ENCODE results near the gene TMEM132C. TPM values are rescaled to one million over a fixed set of nuclear protein-coding genes. Genes with fewer than 3 reads are reported as not detected.

TMEM132C gene
- total RNA-seq, 1 donor from 2014 or later: 61.8 TPM

DNA sequence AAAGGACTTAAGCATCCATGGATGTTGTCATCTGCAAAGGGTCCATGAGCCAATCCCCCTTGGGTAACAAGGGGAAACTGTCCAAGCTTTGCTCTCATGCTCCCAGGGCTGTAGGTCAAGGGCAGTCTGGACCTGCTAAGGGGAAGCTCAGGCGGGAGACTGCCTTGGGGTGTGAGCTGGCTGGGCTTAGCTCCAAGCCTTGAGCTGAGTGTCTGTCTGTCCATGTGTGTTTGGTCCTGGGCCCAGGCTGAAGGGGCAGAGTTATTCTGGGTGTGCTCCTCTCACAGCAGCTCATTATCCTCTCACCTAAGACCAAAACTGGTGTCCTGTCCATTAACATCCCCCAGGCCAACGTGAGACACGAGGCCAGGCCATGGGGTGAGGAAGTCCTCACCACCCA is 282.0 kb downstream of the TMEM132C start:
- H3K27me3 Mint-ChIP-seq: peaks cover 38% of the 10 kb centered on the region
- no peak overlapping the region for H3K4me3 Mint-ChIP-seq
- H3K4me1 Mint-ChIP-seq (ENCODE audit: unreplicated experiment): peaks cover 15% of the 10 kb centered on the region
- H3K36me3 Mint-ChIP-seq: peaks cover 5% of the 10 kb centered on the region
- H3K9me3 Mint-ChIP-seq: peaks cover 5% of the 10 kb centered on the region
- no peak for DNase-seq (ENCODE audit: extremely low spot score, unreplicated experiment)
- TF ChIP-seq, protein P1, sequence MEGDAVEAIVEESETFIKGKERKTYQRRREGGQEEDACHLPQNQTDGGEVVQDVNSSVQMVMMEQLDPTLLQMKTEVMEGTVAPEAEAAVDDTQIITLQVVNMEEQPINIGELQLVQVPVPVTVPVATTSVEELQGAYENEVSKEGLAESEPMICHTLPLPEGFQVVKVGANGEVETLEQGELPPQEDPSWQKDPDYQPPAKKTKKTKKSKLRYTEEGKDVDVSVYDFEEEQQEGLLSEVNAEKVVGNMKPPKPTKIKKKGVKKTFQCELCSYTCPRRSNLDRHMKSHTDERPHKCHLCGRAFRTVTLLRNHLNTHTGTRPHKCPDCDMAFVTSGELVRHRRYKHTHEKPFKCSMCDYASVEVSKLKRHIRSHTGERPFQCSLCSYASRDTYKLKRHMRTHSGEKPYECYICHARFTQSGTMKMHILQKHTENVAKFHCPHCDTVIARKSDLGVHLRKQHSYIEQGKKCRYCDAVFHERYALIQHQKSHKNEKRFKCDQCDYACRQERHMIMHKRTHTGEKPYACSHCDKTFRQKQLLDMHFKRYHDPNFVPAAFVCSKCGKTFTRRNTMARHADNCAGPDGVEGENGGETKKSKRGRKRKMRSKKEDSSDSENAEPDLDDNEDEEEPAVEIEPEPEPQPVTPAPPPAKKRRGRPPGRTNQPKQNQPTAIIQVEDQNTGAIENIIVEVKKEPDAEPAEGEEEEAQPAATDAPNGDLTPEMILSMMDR (conservative IDR thresholded peaks at IDR 0.05): no peak
- no peak overlapping the region for H3K27ac Mint-ChIP-seq

DNA sequence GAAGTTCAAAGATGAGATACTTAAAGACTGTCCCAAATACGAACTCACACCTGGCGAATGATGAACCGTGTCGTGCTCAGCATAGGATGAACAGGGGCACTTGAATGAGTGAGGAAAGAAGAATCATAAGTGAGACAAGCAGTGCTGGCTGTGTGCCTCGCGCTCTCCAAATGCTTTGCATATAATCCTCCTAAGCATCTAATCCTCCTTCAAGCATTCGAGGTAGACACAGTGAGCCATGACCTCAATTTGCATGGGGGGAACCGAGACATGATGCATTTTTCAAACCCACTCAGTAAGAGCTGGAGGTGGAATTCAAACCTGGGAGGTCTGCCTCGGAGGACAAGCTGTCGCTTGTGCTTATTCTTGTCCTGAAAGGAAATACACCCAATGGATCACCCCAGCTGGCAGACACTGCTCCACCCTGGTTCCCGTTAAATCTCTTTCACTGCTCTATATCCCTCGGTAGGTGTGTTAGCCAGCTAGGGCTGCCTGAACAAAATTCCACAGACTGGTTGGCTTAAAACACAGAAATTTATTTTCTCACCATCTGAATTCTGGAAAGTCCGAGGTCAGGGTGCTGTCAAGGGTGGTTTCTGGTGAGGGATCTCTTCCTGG is 282.7 kb downstream of the TMEM132C start:
- peaks cover 5% of the 10 kb centered on the region for H3K9me3 Mint-ChIP-seq
- no peak overlapping the region for H3K27ac Mint-ChIP-seq
- H3K27me3 Mint-ChIP-seq: peaks cover 45% of the 10 kb centered on the region
- H3K36me3 Mint-ChIP-seq: peaks cover 5% of the 10 kb centered on the region
- no peak overlapping the region for H3K4me3 Mint-ChIP-seq
- TF ChIP-seq, protein P1 (conservative IDR thresholded peaks at IDR 0.05): no peak
- DNase-seq (ENCODE audit: extremely low spot score, unreplicated experiment): no peak
- peaks cover 15% of the 10 kb centered on the region for H3K4me1 Mint-ChIP-seq (ENCODE audit: unreplicated experiment)

DNA sequence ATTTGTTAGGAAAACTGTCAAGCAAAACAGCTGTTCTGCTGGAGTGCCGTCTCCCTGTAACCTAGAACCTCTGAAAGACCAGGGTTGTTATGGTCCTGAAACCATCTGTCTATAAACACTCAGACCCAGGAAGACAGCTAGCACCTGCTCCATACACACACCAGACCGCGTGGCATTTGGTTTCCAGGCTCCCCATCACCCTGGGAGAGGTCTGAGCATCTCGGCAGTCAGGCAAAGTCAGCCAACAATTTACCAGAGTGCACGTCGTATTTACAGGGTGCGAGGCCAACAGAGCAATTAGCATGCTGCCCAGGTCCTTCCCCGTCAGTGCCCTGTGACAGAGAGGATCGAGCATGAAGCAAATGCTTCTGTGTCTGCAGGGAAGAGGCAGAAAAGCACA is 284.3 kb downstream of the TMEM132C start:
- H3K27me3 Mint-ChIP-seq: peaks cover 45% of the 10 kb centered on the region
- peaks cover 15% of the 10 kb centered on the region for H3K4me1 Mint-ChIP-seq (ENCODE audit: unreplicated experiment)
- no peak overlapping the region for H3K27ac Mint-ChIP-seq
- TF ChIP-seq, protein P1 (conservative IDR thresholded peaks at IDR 0.05): no peak
- H3K9me3 Mint-ChIP-seq: peaks cover 5% of the 10 kb centered on the region
- peak overlapping the region; percentile 38 for H3K4me3 Mint-ChIP-seq
- no peak for DNase-seq (ENCODE audit: extremely low spot score, unreplicated experiment)
- H3K36me3 Mint-ChIP-seq: peaks cover 3% of the 10 kb centered on the region

DNA sequence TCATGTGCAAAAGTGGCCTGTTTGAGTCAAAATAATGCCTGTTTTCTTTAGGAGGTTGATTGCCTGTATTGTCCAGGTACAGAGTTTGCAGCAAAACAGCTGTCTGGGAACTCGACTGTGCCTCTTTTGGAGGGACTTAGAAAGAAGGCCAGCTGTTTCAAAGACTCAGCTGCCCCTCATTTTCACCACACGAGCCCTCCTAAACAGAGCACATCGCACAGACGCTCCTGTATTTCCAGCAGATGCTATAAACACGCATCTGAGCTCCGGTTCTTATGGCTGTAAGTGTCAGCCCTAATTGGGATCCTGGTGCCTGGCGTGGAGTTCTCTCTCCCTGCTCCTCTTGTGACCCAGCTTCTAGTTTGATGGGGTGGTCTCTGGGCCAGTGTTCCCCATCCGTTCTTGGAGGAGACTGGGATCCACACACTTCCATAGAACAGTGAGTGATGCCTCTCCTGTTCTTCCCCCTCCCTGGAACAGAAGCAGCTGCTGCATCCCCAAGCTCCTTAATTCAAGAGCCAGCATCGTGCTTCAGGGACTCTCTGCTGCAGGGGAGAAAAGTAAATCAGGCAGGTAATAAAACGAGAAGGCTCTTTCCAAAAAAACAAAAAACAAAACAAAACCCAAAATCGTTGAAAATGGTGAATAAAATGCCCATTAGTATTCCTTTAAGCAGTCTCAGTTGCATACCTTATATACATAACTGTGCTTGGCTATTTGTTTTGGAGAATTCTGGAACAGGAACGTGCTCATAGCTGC is 287.8 kb downstream of the TMEM132C start:
- Mint-ChIP-seq H3K36me3 (peaks cover 16% of the 10 kb centered on the region), H3K27me3 (peaks cover 38% of the 10 kb centered on the region), H3K4me3 (no peak overlapping the region), H3K9me3 (no peaks in the 10 kb centered on the region), H3K4me1 (ENCODE audit: unreplicated experiment) (peaks cover 12% of the 10 kb centered on the region), H3K27ac (no peak overlapping the region)
- TF ChIP-seq, protein P1 (conservative IDR thresholded peaks at IDR 0.05): no peak
- no peak for DNase-seq (ENCODE audit: extremely low spot score, unreplicated experiment)

GRCh38 chr12:128557231-128557630 is 290.3 kb downstream of the TMEM132C start:
- Mint-ChIP-seq H3K27me3 (peaks cover 27% of the 10 kb centered on the region), H3K36me3 (peaks cover 17% of the 10 kb centered on the region), H3K9me3 (no peaks in the 10 kb centered on the region), H3K4me1 (ENCODE audit: unreplicated experiment) (no peaks in the 10 kb centered on the region), H3K27ac (no peak overlapping the region), H3K4me3 (no peak overlapping the region)
- TF ChIP-seq, protein P1 (conservative IDR thresholded peaks at IDR 0.05): no peak
- DNase-seq (ENCODE audit: extremely low spot score, unreplicated experiment): no peak

Measured in type B pancreatic cell (in vitro differentiated cells).